GM20000 (cell line): ENCODE measurements around the gene ITPKB.

Source experiments
- DNase-seq: peaks from one replicate; pipeline ENCODE4 v3.0.0; 2012; ENCODE audit warnings: low spot score
- TF ChIP-seq, protein P1 (sequence below): IDR thresholded peaks from 2 replicates; pipeline ENCODE4 v1.5.1; 2012; ENCODE audit warnings: mild to moderate bottlenecking, control low read depth; ENCODE audit errors: extremely low read depth, missing control alignments

The ITPKB gene

DNA sequence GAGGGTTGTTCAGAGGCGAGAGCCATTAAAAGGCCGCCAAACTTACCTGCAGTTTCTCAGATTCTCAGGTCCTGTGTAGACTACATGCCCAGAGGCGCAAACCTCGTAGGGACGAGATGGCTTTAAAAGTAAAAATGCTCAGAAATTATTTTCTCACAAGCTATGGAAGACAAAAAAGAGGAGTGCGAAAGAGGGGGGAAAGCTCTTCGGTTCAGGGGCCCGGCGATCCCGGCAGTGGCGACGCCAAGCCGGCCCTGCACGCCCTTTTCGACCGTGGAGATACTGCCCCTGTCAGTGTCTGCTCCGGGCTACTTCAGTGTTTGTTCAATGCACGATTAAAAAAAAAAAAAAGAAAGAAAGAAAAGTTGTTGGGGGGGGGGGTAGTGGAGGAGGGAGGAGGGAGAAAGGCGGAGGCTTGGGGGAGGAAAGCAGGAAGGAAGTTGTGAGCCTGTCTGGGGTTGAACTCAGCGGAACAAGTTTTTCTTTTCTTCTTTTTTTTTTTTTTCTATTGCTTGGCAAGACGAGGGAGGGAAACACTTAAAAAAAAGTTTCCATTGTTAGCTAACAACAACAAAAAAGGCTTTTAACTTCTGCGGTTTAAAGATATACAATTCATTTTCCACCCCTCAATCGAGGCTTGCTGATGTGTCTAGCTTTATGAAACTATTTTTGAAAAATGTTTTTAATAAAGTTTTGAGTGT is at the start of gene ITPKB:
TSS of gene ITPKB (minus strand) at position 288 of the 701 bp plus-strand sequence. CDS start 1,824 bp downstream, outside the sequence.
- peak; percentile 78 for DNase-seq
- TF ChIP-seq, protein P1, sequence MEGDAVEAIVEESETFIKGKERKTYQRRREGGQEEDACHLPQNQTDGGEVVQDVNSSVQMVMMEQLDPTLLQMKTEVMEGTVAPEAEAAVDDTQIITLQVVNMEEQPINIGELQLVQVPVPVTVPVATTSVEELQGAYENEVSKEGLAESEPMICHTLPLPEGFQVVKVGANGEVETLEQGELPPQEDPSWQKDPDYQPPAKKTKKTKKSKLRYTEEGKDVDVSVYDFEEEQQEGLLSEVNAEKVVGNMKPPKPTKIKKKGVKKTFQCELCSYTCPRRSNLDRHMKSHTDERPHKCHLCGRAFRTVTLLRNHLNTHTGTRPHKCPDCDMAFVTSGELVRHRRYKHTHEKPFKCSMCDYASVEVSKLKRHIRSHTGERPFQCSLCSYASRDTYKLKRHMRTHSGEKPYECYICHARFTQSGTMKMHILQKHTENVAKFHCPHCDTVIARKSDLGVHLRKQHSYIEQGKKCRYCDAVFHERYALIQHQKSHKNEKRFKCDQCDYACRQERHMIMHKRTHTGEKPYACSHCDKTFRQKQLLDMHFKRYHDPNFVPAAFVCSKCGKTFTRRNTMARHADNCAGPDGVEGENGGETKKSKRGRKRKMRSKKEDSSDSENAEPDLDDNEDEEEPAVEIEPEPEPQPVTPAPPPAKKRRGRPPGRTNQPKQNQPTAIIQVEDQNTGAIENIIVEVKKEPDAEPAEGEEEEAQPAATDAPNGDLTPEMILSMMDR: no peak

DNA sequence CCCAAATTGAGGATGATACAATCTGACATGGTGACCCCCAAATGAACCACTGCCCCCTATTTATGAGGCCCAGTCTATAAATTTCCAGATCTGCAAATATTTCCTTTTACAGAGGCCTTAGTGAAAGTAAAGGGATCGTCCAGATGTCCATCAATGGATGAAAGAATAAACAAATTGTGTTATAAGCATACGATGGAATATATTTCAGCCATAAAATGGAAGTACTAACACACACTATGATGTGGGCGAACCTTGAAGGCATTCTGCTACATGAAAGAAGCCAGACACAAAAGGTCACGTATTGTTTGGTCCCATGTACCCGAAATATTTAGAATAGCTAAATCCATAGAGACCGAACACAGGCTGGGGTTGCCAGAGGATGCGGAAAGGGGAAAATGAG is 48.6 kb upstream of the ITPKB start:
- TF ChIP-seq, protein P1: no peak
- no peak for DNase-seq

DNA sequence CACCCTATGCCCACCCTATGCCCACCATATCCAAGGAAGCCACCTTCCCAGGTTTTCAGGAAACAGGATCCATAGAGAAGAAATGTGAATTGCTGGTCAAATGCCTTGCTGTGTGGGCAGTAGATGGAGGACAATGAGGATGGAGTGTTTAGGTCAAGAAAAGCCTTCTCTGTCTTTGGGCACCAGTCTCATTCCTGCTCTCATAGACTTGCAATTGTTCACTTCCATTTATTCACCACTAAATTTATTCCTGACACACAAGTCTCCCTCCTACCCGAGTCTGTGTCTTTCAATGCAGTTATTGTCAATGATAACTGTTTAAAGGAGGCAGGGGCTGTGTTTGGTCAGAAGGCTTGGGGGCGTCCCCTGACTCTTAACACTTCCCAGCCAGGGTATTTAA is 48.0 kb upstream of the ITPKB start:
- TF ChIP-seq, protein P1: no peak
- DNase-seq: no peak

DNA sequence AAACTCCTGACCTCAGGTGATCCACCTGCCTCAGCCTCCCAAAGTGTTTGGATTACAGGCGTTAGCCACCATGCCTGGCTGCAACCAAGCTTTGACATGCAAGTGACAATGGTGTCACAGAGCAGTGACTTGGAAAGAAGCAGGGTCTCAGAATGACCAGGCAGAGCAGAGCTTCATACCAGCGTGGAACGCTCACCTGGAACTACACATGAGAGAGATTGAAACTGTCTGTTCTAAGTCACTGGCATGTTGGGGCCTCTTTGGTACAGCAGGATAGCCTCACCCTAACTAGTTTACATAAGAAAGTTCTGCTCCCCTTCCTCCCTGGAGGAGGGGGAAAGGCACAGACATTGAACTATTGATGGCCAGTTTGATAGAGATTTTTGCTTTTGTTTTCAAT is 47.5 kb upstream of the ITPKB start:
- peak; percentile 38 for DNase-seq
- TF ChIP-seq, protein P1: no peak

DNA sequence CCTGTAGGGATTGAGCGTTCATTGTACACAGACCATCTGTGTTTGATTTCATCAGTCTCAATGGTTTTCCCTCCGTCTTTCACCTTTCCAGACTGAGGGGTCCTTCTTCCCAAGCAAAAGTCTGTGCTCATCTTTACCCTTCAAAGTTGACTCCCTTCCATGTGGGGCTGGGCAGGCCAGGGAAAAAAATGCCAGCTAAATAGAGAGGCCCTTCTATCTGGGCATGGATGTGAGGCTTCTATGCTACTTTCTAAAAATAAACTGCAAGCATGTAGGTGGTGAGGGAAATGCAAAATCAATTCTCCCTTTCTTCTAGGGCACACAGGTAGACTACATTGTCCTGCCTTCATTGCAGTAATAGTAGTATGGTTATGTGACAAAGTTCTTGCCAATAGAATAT is 46.7 kb upstream of the ITPKB start:
- DNase-seq: no peak
- TF ChIP-seq, protein P1: no peak

DNA sequence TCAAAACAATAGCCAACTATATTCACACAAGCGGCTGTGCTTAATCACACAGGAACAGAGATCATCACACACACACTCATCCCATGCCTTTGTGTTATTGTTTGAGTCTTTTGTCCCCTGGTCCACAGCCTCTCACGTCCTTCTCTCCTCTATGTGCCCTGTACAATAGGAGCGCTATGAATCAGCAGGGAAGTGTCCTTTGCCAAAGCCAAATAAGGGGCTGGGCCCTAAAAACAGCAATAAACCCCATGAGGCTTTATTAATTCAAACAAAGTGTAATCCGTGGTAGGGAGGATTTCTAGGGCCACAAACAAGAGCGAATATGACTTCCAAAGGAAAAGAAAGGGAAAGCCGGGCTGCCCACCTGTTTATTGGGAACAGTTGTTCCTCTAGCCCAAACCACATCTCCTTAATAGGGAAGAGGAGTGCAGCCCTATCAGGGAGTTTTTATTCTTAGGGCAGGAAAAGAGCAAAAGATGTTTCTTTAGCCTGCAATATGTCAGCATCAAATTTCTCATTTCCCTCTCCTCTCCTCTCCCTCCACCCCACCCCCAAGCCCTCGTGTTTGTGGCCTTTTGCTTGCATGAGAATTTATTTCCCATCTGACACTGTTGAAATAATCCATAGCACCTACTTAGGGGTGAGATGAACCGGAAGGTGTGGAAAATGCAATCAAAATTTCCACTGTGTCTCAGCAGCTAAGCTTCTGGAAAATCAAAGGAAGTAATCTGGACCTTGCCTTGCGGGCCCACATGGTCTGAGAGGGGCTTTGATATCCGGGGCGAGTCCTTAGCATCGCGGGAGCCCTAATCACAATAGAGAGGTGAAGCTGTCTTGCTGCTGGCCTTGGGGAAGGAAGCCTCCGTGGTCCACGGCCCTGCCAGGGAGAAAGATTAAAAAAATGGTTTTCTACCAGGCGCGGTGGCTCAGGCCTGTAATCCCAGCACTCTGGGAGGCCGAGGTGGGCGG is 45.3 kb upstream of the ITPKB start:
- no peak for DNase-seq
- TF ChIP-seq, protein P1: no peak

DNA sequence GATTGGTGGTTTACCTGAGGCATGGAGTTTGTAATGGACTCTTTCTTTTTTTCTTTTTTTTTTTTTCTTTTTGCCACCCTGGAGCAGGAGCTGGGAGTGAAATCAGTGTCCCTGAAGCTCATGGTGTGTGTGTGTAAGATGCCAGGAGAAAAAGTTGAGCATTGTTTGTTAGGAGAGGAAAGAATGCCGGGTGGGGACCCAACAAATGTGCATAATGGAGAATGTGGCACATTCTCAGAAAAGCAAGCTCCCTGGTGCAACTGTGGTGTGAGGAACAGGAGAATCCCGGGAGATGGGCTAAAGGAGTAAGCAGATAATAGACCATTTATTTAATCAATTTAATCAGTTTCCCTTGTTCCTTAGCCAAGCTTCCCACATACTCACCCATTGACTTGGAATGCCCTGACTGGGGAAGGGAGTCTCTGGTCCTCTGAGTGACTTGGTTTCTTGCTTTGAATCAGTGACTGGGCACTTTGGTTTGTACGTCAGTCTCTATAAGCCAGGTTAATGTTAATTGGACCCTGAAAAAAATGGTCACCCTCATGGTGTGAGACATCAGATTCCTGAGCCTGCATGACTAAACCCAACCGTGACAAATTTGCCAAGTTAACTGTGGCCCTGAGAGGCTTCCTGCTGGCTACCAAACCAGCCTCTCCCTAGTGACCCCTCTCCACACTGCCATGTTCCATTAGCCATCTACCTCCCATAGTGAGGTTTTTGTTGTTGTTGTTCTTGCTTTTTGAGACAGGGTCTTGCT is 43.9 kb upstream of the ITPKB start:
- DNase-seq: no peak
- TF ChIP-seq, protein P1: no peak
